Esophagus squamous epithelium (tissue), 5 donors: ENCODE measurements around the gene NCOA1. TPM values are rescaled to one million over a fixed set of nuclear protein-coding genes. Genes with fewer than 3 reads are reported as not detected.

Source experiments
- DNase-seq: peaks from one replicate; lab custom pipeline; 2025; lab: John Stamatoyannopoulos, UW
- H3K27ac ChIP-seq, 4 donors: fragments of 200-600 bp; sonication (generic); one replicate each; pipeline ENCODE4 v1.5.1; 2016 to 2019; ENCODE audit warnings: mild to moderate bottlenecking in 1 of 4
- H3K27me3 ChIP-seq, 4 donors: fragments of 200-600 bp; sonication (generic); 1 replicate in 3 of 4; 2 replicates in 1 of 4; pipeline versions ENCODE4 v1.5.1 to v1.6.0; 2017 to 2021; ENCODE audit warnings: antibody characterized with exemption in 1 of 4
- H3K36me3 ChIP-seq, 3 donors: fragments of 200-600 bp; sonication (generic); one replicate each; pipeline ENCODE4 v1.5.1; 2016 to 2019
- H3K4me1 ChIP-seq, 3 donors: fragments of 200-600 bp; sonication (generic); one replicate each; pipeline ENCODE4 v1.5.1; 2017 to 2019
- H3K4me3 ChIP-seq, 4 donors: fragments of 200-600 bp; sonication (generic); 1 replicate in 3 of 4; 2 replicates in 1 of 4; pipeline ENCODE4 v1.5.1; 2016 to 2019; ENCODE audit warnings: mild to moderate bottlenecking in 2 of 4, moderate library complexity in 1 of 4
- H3K9me3 ChIP-seq, 3 donors: fragments of 200-600 bp; sonication (generic); one replicate each; pipeline ENCODE4 v1.5.1; 2016 to 2019
- CTCF ChIP-seq, 6 experiments: fragments of 450-650 bp in 4 of 6; fragments of 200-600 bp in 2 of 6; sonication (generic) in 2 of 6; IDR thresholded peaks; one replicate each; pipeline ENCODE4 v1.5.1; 2016 to 2019; ENCODE audit warnings: antibody characterized with exemption in 6 of 6, mild to moderate bottlenecking in 4 of 6, moderate library complexity in 4 of 6
- POLR2A ChIP-seq, 4 donors: fragments of 450-650 bp; IDR thresholded peaks; one replicate each; pipeline ENCODE4 v1.6.1; 2017; ENCODE audit warnings: antibody characterized with exemption in 4 of 4, mild to moderate bottlenecking in 4 of 4, moderate library complexity in 3 of 4
- WGBS, 2 donors: methylation state at CpG; one replicate each; pipeline ENCODE4 v1.1.5; 2018; 5-methylcytosine and 5-hydroxymethylcytosine counted together
- intact Hi-C: fragments of 100-400 bp; cut with DNase I; formaldehyde crosslinking; loops from one replicate; pipeline ENCODE4 v1.15.0; 2022
- total RNA-seq, 4 donors: library from RNA; depleted of rRNA; stranded (reverse); fragments of >200 nt; gene quantifications; one replicate each; pipeline ENCODE4 v1.1.0, GENCODE V29; 2016
- donor health status: DM: yes; HTN: yes; CAD: no.

The NCOA1 gene
- total RNA-seq, 4 donors from 2014 or later, result 21.3 to 45.4 (median 32.9) TPM

GRCh38 chr2:24540011-24540477, 49.0 kb downstream of the NCOA1 start:
- TF ChIP-seq CTCF (IDR thresholded peaks at IDR 0.05) (no peak), POLR2A (IDR thresholded peaks at IDR 0.05) (no peak)
- H3K27ac ChIP-seq, result peak overlapping the region in 1 of 4 donors; percentile 27
- H3K4me1 ChIP-seq, result peaks cover 0 to 21% (median 0%) of the 10 kb centered on the region in 3 donors
- WGBS, 2 donors, result 89 to 94% methylated on average over 2 of the region's 2 CpGs
- no peaks in the 10 kb centered on the region for H3K27me3 ChIP-seq
- no peak overlapping the region for H3K4me3 ChIP-seq
- peaks cover 0 to 3% (median 0%) of the 10 kb centered on the region in 3 donors for H3K36me3 ChIP-seq
- no peaks in the 10 kb centered on the region for H3K9me3 ChIP-seq
- intact Hi-C loops, result no loop called here
- DNase-seq, result no peak

- Histone ChIP-seq H3K9me3 (no peaks in the 10 kb centered on the region), H3K4me3 (no peak overlapping the region), H3K36me3 (peaks cover 0 to 2% (median 0%) of the 10 kb centered on the region in 3 donors), H3K27ac (no peak overlapping the region), H3K27me3 (no peaks in the 10 kb centered on the region), H3K4me1 (peaks cover 0 to 19% (median 0%) of the 10 kb centered on the region in 3 donors)
- intact Hi-C loops, result no loop called here
- no peak for DNase-seq
- TF ChIP-seq CTCF (IDR thresholded peaks at IDR 0.05) (no peak), POLR2A (IDR thresholded peaks at IDR 0.05) (no peak)
These were observed 50.6 kb downstream of the NCOA1 start for GRCh38 chr2:24541621-24542020.

GRCh38 chr2:24542269-24542872, 51.3 kb downstream of the NCOA1 start:
- H3K36me3 ChIP-seq, result no peaks in the 10 kb centered on the region

GRCh38 chr2:24543252-24543651, 52.2 kb downstream of the NCOA1 start:
- no peaks in the 10 kb centered on the region for H3K36me3 ChIP-seq
- intact Hi-C loops, result no loop called here

More at GRCh38 chr2:24542269-24542872, 51.3 kb downstream of the NCOA1 start:
- H3K27ac ChIP-seq, result no peak overlapping the region
- TF ChIP-seq POLR2A (IDR thresholded peaks at IDR 0.05) (no peak), CTCF (IDR thresholded peaks at IDR 0.05) (no peak)
- no peak for DNase-seq
- peaks cover 0 to 18% (median 0%) of the 10 kb centered on the region in 3 donors for H3K4me1 ChIP-seq
- intact Hi-C loops, result no loop called here
- no peak overlapping the region for H3K4me3 ChIP-seq
- no peaks in the 10 kb centered on the region for H3K9me3 ChIP-seq
- 88 to 96% methylated on average over 3 of the region's 3 CpGs for WGBS, 2 donors
- no peaks in the 10 kb centered on the region for H3K27me3 ChIP-seq

More at GRCh38 chr2:24543252-24543651, 52.2 kb downstream of the NCOA1 start:
- no peak overlapping the region for H3K27ac ChIP-seq
- no peaks in the 10 kb centered on the region for H3K9me3 ChIP-seq
- 93 to 97% methylated on average over 2 of the region's 2 CpGs for WGBS, 2 donors
- no peak overlapping the region for H3K4me3 ChIP-seq
- no peak for DNase-seq
- H3K4me1 ChIP-seq, result peaks cover 0 to 18% (median 0%) of the 10 kb centered on the region in 3 donors
- TF ChIP-seq POLR2A (IDR thresholded peaks at IDR 0.05) (no peak), CTCF (IDR thresholded peaks at IDR 0.05) (no peak)
- H3K27me3 ChIP-seq, result no peaks in the 10 kb centered on the region
